Omental fat pad (tissue), 4 donors: Measurements from ENCODE around the gene ACAN. TPM values are rescaled to one million over a fixed set of nuclear protein-coding genes. Genes with fewer than 3 reads are reported as not detected.

Source experiments
- ATAC-seq: fragments of 150-250 bp; one replicate; pipeline ENCODE4 v1.9.1; 2016; ENCODE audit warnings: mild to moderate bottlenecking, moderate library complexity; ENCODE audit not compliant: low FRiP score
- DNase-seq: peaks from one replicate; pipeline ENCODE4 v3.0.0-alpha.2; 2019; ENCODE audit warnings: low spot score
- CTCF ChIP-seq, 3 donors: fragments of 450-650 bp; IDR thresholded peaks; one replicate each; pipeline ENCODE4 v1.5.1; 2016 to 2017; ENCODE audit warnings: antibody characterized with exemption in 3 of 3, mild to moderate bottlenecking in 3 of 3, moderate library complexity in 2 of 3
- total RNA-seq, 4 donors: library from RNA; depleted of rRNA; stranded (reverse); fragments of >200 nt; gene quantifications; one replicate each; pipeline ENCODE4 v1.1.0, GENCODE V29; 2016

ACAN gene
- total RNA-seq, 4 donors from 2014 or later, result 0.06 to 0.12 TPM; not detected in 2

GRCh38 chr15:88769161-88769971 lies 33.9 kb upstream of the ACAN start:
- no peak for TF ChIP-seq CTCF (IDR thresholded peaks at IDR 0.05)
- ATAC-seq (no peak), DNase-seq (no peak)

GRCh38 chr15:88775776-88776175 lies 27.5 kb upstream of the ACAN start:
- ATAC-seq, result no peak
- no peak for TF ChIP-seq CTCF (IDR thresholded peaks at IDR 0.05)
- no peak for DNase-seq

- ATAC-seq (no peak), DNase-seq (no peak)
- no peak for TF ChIP-seq CTCF (IDR thresholded peaks at IDR 0.05)
Measured at GRCh38 chr15:88776646-88777045, 26.6 kb upstream of the ACAN start.

- no peak for ATAC-seq
- no peak for DNase-seq
- TF ChIP-seq CTCF (IDR thresholded peaks at IDR 0.05), result no peak
Measured at GRCh38 chr15:88779944-88780343, 23.3 kb upstream of the ACAN start.

GRCh38 chr15:88782465-88782864 lies 20.8 kb upstream of the ACAN start:
- no peak for TF ChIP-seq CTCF (IDR thresholded peaks at IDR 0.05)
- ATAC-seq (no peak), DNase-seq (no peak)

GRCh38 chr15:88785217-88785616 lies 18.0 kb upstream of the ACAN start:
- ATAC-seq (no peak), DNase-seq (no peak)
- TF ChIP-seq CTCF (IDR thresholded peaks at IDR 0.05), result no peak

- TF ChIP-seq CTCF (IDR thresholded peaks at IDR 0.05), result no peak
- DNase-seq (no peak), ATAC-seq (no peak)
Measured at GRCh38 chr15:88788036-88788435, 15.2 kb upstream of the ACAN start.
